LNCAP (cell line): ENCODE data around the gene TMC4.

Source experiments
- CTCF ChIP-seq: fragments of 450-650 bp; IDR thresholded peaks from 2 replicates; pipeline ENCODE4 v1.5.1; 2017; ENCODE audit warnings: mild to moderate bottlenecking

Gene TMC4

GRCh38 chr19:54125713-54126112 lies 47.2 kb downstream of the TMC4 start:
- no peak for TF ChIP-seq CTCF

- TF ChIP-seq CTCF = no peak
Measured at GRCh38 chr19:54124393-54124792, 48.6 kb downstream of the TMC4 start.

- no peak for TF ChIP-seq CTCF
Measured at GRCh38 chr19:54123682-54124081, 49.3 kb downstream of the TMC4 start.

- TF ChIP-seq CTCF = no peak
Measured at GRCh38 chr19:54121259-54121658, 51.7 kb downstream of the TMC4 start.

GRCh38 chr19:54115109-54116063 lies 57.6 kb downstream of the TMC4 start, which contains the start of the genes PRPF31 and TFPT:
TSS of gene PRPF31 (plus strand) at chr19:54115754. CDS start at chr19:54118279, 2,525 bp downstream.
TSS of gene TFPT (minus strand) at chr19:54115657. CDS start at chr19:54115269, 388 bp downstream.
- TF ChIP-seq CTCF = no peak

- TF ChIP-seq CTCF = no peak
Measured at GRCh38 chr19:54114340-54115108, 58.4 kb downstream of the TMC4 start.
